Raji (cell line): ENCODE data around the gene CEACAM8.

ENCODE experiments used
- POLR2A ChIP-seq: IDR thresholded peaks from 2 replicates; pipeline ENCODE4 v1.6.1; 2011; ENCODE audit warnings: low read depth, low read length, control low read depth; ENCODE audit not compliant: insufficient read depth

The CEACAM8 gene

DNA sequence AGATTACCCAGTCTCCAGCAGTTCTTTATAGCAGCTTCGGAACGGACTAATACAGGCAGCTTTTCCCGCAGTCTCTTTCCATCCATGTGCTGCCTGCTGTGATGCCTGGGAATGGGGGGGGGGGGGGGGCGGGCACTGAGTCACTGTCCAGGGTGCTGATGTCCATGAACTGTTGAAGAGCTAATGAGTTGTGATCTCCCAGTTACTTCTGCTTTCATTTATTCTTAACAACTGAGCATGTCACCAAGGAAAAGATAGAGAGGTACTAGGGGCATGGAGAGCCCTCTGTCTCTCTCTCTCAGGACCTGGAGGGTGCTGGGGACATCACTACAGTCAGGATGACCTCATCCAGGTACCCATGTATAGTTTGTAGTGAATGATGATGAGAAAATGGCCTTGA, 46.2 kb downstream of the CEACAM8 start:
- no peak for TF ChIP-seq POLR2A

DNA sequence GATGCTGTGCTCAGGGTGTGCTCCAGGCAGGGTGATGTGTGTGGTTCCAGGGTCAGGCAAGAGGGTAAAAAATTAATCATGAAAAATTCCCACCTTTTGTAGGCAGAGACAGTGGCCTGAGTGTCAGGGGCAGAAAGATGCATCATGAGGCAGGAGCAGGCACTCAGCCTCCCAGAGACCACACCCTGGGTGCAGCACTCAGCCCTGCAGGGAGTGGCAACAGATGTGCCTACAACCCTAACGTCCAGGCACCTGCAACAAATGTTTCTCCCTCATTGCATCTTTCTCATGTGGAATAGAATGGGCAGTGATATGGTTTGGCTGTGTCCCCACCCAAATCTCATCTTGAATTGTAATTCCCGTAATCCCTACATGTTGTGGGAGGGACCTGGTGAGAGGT, 46.8 kb downstream of the CEACAM8 start:
- TF ChIP-seq POLR2A, result no peak

DNA sequence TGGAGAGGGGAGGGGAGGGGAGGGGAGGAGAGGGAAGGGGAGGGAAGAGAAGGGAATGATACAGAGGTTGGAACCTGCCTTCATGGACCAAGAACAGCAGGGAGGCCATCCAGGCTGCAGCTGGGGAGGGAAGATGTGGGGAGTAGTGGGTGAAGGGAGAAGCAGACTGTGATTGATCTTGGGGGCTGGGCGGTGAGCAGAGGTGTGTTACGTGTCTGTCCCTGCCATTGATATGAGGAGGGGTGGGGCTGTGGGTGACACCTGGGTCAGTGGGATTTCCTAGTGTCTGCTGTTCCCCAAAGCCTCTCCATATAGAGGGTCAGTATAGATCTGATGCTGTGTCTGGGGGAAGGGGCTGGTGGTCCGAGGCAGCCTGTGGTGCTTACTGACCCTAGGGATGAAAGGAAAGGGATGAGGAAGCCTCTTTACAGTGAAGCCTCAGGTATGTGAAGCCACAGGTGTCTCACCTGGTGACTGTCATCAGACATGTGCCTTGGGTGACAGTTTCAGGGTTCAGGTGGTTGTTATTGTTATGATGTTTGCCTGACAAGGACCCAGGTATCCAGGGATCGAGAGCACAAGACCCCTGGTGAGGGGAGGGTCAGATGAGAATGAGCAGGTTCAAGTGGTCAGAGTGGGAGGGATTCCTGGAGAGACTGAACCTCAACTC, 47.8 kb downstream of the CEACAM8 start:
- TF ChIP-seq POLR2A, result no peak

DNA sequence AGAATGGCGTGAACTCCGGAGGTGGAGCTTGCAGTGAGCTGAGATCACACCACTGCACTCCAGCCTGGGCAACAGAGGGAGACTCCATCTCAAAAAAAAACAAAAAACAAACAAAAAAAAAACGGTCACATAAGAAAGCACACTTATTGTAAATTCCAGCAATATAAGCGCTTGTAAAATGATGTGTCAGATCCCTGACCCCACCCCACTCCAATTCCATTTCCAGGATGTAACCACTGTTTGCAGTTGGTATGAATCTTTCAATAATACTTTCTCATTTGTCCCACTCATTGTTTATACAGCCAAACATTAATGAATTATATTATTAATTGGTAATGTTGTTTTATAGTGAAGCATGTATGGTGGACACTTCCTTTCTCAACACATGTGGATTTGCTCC, 50.6 kb downstream of the CEACAM8 start:
- TF ChIP-seq POLR2A, result no peak

DNA sequence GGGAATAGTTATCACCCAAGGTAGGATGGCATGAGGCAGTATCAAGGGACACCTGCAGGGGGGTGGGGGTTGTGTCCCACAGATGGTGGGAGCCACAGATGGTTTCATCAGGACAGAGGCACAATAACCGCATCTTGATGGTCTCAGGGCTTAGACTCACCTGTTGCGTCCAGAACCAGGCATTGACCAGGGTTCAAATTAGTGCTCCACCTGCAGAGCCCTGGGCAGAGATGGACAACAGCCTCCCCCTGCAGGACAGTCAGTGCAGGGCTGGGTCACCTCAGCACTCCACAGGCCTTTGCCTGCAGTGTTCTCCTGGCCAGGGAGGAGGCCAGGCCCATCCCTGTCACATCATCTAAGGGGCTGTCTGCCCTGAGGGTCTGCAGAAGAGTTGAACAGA, 51.9 kb downstream of the CEACAM8 start:
- TF ChIP-seq POLR2A, result no peak

DNA sequence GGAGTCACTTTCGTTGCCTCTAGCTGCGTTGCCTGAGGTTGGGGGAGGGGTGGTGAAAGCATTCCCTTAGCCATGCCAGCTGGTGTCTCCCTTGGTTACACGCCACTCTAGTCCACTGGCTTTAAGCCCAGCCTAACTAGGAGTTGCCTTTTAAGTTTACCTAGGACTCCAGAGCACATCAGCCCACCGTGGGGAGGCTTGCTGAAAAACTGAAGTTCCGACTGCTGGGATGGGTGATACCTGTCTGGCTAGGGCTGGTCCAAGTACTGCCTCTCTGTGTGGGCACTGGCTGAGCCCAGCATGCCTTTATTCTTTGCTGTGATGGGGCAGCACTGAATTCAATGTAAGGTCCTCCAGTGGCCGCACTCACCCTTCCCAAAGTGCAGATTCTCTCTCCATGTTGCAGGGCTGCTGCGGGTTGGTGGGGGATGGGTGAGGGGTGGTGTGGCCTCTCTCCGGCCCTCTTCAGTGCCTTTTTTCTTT, 54.6 kb downstream of the CEACAM8 start:
- TF ChIP-seq POLR2A, result no peak

- no peak for TF ChIP-seq POLR2A
Observed at GRCh38 chr19:42538841-42539709, 55.6 kb downstream of the CEACAM8 start.

DNA sequence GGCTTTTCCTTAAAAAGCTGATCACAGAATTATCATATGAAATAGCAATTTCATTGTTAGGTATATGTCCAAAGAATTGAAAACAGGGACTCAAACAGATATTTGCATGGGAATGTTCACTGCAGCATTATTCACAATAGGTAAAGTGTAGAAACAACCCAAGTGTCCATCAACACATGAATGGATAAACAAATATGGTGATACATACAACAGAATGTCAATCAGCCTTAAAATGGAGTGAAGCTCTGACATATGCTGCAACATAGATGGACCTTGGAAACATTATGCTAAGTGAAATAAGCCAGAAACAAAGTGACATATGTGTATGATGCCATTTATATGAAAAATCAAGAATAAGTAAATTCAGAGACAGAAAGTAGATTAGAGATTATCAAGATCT, 60.3 kb downstream of the CEACAM8 start:
- TF ChIP-seq POLR2A, result no peak

- no peak for TF ChIP-seq POLR2A
Observed at GRCh38 chr19:42532891-42533290, 61.8 kb downstream of the CEACAM8 start.

DNA sequence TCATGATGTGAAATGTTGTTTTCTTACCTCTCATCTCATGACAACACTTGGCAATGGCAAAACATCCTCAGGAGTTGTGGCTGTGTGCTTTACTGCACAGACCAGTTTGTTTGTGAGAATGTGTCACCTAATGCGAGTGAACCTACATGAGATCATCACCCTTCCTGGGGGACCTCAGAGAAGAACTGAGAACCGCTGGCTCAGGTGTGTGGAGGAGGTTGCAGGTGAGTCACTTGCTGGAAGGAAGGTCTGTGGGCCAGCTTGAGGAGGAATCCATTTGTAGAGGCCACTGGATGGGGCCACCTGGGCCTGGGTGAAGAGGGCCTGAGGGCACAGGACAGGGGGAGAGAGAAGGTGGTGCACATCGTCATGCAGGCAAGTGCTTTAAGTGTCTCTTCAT, 63.4 kb downstream of the CEACAM8 start:
- TF ChIP-seq POLR2A, result no peak
